Amygdala (tissue), 56 donors: ENCODE data around the gene ACBD6.
"Not testable (repeated sequence)": the region's sequence is repeated elsewhere in the genome, so short reads cannot be mapped to it uniquely, and the experiment has no call there.

Source experiments
- DNase-seq, 56 donors: peaks; one replicate each; lab custom pipeline; 2025; lab: John Stamatoyannopoulos, UW

Gene ACBD6

DNA sequence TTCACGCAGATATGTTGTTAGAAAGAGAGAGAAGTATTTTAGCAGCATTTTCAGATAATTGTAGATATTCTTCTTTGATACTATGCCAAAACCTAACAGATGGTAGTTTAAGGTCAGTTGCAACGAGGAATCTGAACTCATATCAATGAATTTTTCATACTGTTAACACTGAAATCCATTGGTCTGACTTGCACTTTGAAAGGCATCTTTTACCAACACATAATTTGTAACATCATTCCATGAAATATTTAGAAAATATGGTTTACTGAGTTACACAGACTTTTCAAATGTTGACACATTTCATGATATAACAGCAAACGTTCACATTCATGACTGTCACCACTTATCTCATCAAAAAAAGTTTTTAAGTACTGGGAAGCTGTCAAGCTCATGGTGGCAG is 4.6 kb downstream of the ACBD6 start:
- no peak for DNase-seq

DNA sequence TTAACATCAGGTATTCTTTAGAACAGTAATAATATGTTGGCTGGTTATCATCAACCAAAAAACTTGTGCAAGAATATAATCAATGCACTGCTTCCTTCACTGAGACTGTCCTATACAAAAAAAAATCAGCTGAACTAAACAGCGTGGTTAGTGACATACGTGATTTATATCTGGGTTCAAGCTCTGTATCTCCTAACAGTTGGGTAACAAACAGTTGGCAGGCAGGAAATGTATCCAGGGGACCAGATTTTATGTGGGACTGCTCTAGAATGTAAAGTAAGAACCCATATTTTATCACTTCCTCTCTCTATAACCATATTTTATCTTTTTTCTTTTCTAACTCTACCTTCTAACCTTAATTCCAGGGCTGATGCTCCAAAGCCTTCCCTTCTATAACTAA is 8.0 kb downstream of the ACBD6 start:
- DNase-seq, result no peak

DNA sequence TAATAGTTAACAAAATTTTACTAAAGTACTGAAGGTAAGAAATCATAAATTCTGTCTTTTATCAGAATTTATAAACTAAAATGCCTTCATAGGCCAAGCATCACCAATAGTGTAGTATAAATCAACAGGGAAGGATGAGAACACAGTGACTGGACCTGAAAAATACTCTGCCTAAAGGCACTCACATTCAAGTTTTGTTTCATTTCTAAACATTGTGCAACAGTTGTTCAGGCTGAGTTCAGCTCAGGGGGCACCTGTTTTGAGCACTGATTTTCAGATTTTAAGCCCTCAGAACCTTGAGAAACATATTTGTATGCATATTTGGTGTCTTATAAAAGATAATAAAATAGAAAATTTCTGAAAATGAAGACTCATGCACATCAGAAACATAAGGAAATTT is 12.4 kb downstream of the ACBD6 start:
- no peak for DNase-seq

GRCh38 chr1:180489313-180489712 is 13.1 kb downstream of the ACBD6 start:
- no peak for DNase-seq

GRCh38 chr1:180488661-180489060 is 13.7 kb downstream of the ACBD6 start:
- no peak for DNase-seq

GRCh38 chr1:180486092-180486491 is 16.3 kb downstream of the ACBD6 start:
- no peak for DNase-seq

- no peak for DNase-seq
Measured at GRCh38 chr1:180484490-180484889, 17.9 kb downstream of the ACBD6 start.

GRCh38 chr1:180482425-180483275 is 19.7 kb downstream of the ACBD6 start:
- peak in 2 of 56 donors; percentile 10 to 24 for DNase-seq

GRCh38 chr1:180470031-180470430 is 32.3 kb downstream of the ACBD6 start:
- no peak for DNase-seq

DNA sequence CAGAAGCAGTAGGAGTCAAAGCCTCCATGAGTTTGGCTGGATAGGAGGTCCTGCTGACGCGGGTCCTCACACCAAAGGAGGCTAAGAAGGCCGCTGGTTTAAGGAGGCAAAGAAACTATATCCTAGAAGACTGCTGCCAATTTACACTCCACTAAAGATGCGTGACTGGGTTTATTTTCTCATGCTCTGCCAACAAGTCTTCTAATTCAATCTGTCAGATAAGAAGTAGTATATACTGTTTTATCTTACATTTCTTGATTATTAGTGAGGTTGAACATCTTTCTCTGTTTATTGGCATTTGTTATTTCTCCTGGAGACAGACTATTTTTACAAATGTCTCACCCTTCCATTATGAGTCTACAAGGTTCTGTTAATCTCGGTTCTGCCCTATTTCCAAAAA is 34.1 kb downstream of the ACBD6 start:
- no peak for DNase-seq

DNA sequence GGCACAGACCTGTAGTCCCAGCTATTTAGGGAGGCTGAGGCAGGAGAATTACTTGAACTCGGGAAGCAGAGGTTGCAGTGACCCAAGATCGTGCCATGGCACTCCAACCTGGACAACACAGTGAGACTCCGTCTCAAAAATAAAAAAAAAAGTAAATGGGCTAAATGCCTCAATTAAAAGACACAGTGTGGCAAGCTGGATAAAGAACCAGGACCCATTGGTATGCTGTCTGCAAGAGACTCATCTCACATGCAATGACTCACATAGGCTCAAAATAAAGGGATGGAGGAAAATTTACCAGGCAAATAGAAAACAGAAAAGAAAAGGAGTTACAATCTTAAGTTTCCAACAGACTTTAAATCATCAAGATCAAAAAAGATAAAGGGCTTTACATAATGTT is 40.3 kb downstream of the ACBD6 start:
- no peak for DNase-seq

DNA sequence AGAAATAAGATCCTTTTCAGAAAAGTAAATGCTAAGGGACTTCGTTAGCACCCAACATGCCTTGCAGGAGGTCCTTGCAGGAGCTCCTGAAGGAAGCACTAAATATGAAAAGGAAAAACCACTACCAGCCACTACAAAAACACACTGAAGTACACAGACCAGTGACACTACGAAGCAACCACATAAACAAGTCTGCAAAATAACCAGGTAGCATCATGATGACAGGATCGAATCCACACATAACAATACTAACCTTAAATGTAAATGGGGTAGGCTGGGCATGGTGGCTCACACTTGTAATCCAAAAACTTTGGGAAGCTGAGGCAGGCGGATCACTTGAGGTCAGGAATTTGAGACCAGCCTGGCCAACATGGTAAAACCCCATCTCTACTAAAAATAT is 40.7 kb downstream of the ACBD6 start:
- not testable (repeated sequence) for DNase-seq

DNA sequence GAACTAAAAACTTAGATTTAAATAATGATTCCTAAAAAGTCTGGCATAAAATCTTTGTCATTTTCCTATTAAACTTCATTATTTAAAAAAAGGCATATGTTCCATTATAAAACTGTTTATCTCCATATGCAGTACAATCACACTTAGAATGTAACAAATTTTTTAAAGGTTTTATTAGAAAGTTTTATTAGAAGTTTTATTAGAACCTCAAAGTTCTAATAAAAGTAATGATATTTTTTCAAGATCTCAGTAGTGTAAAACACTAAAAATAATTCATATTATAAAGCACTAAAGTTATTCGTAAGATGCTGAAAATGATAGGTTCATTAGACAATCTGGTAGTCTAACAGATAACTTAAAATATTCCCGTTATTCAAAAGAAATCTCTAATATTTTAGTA is 43.6 kb downstream of the ACBD6 start:
- DNase-seq, result no peak

DNA sequence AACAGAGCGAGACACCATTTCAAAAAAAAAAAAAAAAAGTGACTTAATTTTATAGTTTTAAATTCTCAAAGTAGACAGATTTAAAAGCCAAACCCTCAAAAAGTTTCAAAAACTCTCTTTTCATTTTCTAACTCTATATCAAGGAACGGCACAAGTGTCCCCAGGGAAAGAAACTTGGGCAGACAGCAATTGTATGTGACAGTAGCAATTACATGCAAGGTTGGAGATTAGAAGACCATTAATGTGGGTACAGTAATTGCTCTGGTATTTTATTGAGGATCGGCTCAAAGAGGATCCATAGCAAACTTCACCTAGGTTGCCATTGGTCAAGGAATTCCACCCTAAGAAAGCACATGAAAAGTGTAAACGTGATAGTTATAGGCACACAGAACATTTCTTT is 46.2 kb downstream of the ACBD6 start:
- DNase-seq, result no peak

DNA sequence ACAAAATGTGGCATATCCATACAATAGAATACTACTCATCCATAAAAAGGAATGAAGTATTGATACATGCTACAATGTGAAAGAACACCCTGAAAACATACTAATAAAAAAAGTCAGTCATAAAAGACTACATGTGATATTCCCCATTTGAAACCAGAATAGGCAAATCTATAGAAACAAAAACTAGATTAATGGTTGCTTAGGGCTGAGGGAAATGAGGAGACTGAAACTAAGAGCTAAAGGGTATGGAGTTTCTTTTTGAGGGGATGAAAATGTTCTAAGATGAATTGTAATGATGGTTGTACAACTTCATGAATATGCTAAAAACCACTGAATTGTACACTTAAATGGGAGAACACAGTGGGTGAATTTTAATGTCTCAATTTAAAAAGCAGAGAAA is 50.9 kb downstream of the ACBD6 start:
- DNase-seq, result no peak

DNA sequence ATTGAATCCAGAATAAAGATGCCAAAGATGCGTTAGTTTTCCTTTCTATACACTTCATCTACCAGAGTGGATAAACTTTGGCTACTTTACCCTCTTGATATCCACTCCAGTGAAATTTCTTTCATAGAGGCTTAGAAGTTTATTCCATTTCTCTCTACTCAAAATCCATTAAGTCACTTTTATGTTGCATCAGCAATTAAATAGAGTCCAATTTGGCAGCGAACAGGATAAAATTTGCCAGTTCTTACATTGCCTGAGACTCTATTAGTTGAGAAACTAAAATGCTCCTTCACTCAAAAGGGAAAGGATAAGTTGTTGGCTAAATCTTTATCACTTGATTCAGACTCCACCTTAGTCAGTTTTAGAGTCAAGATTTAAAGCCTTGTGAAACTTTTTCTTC is 57.9 kb downstream of the ACBD6 start:
- DNase-seq, result no peak

GRCh38 chr1:180440335-180440734 is 62.0 kb downstream of the ACBD6 start:
- DNase-seq, result no peak

GRCh38 chr1:180435566-180435965 is 66.8 kb downstream of the ACBD6 start:
- DNase-seq, result no peak

GRCh38 chr1:180433873-180434272 is 68.5 kb downstream of the ACBD6 start:
- no peak for DNase-seq

DNA sequence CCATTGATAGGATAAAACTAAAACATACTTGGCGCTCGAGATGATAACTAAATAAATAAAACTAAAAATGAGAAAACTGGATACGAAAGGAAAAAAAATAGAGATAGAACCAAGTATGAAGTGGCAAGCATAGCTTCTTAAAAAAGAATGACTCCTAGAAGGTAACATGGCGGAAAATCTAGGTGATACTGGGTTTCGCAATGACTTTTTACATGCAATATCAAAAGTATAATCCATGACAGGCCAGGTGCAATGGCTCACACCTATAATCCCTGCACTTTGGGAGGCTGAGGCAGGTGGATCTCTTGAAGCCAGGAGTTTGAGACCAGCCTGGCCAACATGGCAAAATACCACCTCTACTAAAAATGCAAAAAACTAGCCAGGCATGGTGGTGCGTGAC is 70.7 kb downstream of the ACBD6 start:
- no peak for DNase-seq

- DNase-seq, result no peak
Measured at GRCh38 chr1:180428782-180429695, 73.3 kb downstream of the ACBD6 start.

DNA sequence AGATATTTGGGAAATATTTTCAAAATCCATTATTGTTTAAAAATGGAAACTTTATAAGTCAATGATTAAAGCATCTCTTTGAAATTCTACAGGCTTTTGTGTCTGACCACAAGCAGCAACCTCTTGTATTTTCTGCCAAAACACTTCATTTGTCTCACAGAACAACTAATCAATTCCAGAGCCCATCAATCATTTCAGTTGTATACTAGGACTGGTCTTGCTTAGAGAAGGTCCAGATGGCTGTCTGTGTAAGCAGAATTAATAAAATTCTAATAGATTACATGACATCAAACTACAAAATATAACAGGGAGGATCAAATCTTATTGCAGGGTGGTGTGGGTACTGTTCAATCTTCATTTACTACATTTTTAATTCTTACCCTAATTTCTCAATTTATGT is 76.4 kb downstream of the ACBD6 start:
- no peak for DNase-seq
